ENCODE data around the gene SPIN3.
"Not testable (repeated sequence)": the region's sequence is repeated elsewhere in the genome, so short reads cannot be mapped to it uniquely, and the experiment has no call there.

Gene SPIN3

DNA sequence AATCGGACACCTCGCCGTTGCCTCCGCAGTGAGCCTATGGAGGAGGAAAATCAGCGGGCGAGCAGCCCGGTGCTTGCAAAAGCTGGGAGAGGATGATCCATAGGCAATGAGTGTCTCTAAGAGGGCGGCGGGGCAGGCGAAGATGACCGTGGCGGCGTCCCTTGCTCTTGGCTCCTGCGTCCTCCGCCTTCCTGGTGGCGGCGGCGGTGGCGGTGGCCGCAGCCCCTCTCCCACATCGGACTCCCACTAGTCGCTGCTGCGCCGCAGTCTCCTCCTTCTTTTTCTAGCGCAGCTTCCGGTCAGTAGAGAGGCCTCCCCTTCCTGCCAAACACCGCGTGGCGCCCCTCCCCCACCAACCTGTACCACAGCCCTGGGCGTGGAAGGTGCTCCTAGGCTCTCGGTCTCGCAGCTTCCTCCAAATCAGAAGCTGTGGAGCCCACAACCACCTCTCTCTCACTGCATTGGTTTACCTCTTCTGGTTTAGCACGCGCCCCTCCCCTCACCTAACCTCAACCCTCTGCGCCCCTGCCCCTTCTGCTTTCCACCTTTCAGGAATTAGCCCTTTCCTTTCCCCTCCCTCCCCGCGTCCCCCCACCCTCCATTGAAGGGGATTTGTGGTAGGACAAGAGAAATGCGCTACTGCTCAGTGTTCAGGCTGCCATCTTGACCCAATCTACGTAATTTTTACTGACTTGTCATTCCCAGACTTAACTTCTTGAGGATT is at the start of gene SPIN3:
TSS of gene SPIN3 (minus strand) at position 271 of the 724 bp plus-strand sequence. CDS start 594 bp downstream, outside the sequence.
- DNase-seq: peak; percentile 74

GRCh38 chrX:57044245-57044644 is 48.9 kb upstream of the SPIN3 start:
- DNase-seq: no peak

DNA sequence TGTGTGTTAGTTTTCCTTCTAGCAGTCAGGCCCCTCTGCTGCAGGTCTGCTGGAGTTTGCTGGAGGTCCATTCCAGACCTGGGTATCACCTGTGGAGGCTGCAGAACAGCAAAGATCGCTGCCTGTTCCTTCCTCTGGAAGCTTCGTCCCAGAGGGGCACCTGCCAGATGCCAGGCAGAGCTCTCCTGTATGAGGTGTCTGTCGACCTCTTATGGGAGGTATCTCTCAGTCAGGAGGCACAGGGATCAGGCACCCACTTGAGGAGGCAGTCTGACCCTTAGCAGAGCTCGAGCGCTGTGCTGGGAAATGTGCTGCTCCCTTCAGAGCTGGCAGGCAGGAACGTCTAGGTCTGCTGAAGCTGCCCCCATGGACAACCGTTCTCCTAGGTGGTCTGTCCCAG is 41.9 kb upstream of the SPIN3 start:
- not testable (repeated sequence) for DNase-seq

- no peak for DNase-seq
These were observed 718 bp downstream of the SPIN3 start for GRCh38 chrX:56994375-56995270.

DNA sequence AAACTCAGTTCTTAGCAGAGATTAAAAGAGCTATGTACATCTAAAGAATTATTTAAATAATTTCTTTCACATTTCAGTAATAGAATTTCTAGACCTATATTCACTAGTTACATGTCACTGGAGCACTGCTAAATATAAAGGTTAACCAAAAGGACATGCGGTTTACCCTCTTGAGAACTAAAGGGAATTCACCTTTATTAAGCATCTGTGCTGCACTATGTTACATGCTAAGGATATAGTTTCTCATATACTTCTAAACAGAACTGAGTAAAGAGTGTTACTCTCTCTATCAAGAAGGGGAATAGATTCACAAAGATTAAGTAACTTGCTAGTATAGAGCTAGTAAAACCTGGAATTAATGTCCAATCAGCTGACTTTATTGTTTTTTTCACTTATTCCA is 7.6 kb downstream of the SPIN3 start:
- DNase-seq: no peak

- no peak for DNase-seq
These were observed 9.2 kb downstream of the SPIN3 start for GRCh38 chrX:56986138-56986537.

DNA sequence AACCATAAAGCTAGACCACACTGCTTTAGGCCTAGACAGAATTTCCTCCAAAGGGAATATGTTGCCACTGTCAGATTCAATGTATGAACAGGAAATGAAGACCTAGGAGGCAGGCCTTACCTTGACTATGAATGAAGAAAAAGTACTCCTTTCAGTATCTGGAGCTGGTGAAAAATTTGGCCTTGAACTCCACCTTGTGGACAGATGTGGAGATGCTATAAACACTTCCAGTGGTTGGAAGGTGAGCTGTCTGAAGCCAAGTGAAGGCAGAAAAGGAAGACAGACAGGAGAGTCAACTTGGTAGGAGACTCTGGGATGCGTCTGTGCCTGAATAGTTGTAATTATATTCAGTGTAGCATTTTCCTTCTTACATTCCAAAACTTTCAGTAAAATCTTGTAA is 17.2 kb downstream of the SPIN3 start:
- peak; percentile 13 for DNase-seq

DNA sequence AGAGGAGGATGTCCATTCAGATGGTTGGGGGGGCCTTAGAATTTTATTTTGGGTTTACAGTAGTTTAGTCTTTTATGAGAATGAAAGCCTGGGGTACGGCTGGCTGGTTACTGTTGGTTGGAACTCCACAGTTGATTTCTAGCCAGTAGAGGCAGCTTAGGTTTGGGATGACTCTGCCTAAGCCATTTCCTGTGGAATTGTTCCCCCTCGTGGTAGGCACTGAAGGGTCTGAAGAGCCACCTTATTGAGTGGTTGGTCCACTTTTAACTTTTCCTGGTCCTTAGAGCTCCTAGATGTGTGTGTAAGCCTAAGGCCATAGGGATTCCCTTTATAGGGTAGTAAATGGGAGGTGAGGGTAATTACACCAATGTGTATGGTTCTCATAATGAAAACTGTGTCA is 19.7 kb downstream of the SPIN3 start:
- no peak for DNase-seq

- DNase-seq: no peak
These were observed 20.9 kb downstream of the SPIN3 start for GRCh38 chrX:56974408-56974807.

DNA sequence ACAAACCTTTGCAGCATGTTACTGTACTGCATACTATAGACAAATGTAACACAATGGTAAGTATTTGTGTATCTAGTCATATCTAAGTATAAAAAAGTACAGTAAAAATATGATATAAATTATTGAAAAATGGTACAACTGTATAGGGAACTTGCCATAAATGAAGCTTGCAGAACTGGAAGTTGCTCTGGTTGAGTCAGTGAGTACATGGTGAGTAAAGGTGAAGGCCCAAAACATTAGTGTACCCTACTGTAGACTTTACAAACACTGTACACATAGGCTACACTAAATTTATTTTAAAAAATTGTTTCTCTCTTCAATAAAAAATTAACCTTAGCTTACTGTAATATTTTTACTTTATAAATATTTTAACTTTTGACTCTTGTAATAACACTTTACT is 25.8 kb downstream of the SPIN3 start:
- DNase-seq: no peak

- DNase-seq: no peak
These were observed 26.4 kb downstream of the SPIN3 start for GRCh38 chrX:56968980-56969379.

GRCh38 chrX:56963377-56963776 is 32.0 kb downstream of the SPIN3 start:
- no peak for DNase-seq

DNA sequence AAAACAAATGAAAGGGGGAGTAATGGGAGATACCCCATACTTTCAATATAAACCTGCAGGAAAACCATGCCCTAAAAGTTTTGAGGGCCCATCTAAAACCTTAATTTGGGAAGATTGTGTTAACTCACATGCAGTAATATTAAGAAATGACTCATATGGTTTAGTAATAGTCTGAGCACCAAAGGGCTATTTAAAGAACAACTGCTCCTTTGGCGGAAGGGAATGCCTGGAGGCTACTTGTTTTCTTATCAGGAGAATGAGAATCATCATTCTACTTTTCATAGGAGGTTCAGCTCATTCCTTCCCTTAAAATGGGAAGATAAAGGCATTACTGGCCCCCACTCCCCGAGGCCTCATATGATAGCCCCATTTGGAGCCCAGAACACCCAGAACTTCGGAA is 47.6 kb downstream of the SPIN3 start:
- DNase-seq: no peak

DNA sequence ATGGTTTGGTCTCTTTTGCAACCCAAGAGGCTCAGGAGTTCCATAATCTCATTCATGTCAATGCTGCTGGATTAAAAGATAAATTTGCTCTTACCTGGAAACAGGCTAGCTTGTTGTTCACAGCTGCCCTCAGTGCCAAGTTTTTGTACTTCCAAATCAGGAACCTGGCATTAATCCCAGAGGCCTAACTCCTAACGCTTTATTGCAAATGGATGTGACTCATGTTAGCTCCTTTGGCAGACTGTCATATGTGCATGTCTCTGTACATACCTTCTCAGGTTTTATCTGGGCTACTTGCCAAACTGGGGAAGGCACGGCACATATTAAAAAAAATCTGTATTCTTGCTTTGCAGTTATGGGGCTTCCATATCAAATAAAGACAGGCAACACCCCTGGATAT is 49.1 kb downstream of the SPIN3 start:
- not testable (repeated sequence) for DNase-seq

GRCh38 chrX:56945226-56945625 is 50.1 kb downstream of the SPIN3 start:
- DNase-seq: not testable (repeated sequence)

GRCh38 chrX:56943264-56943663 is 52.1 kb downstream of the SPIN3 start:
- DNase-seq: no peak

Data from stimulated activated CD4-positive, alpha-beta T cell treated with anti-CD3 and anti-CD28 coated beads, Interleukin-1b, Interleukin-23, amount 100 ng/mL, for 48 hours (primary cell).